Measurements from ENCODE around the gene SECISBP2.

Gene SECISBP2

GRCh38 chr9:89383030-89383720, 64.9 kb downstream of the SECISBP2 start:
- DNase-seq = no peak

- no peak for DNase-seq
Measured at GRCh38 chr9:89383721-89384300, 65.5 kb downstream of the SECISBP2 start.

- DNase-seq = no peak
Measured at GRCh38 chr9:89384783-89385182, 66.5 kb downstream of the SECISBP2 start.

- DNase-seq = no peak
Measured at GRCh38 chr9:89386206-89386605, 67.9 kb downstream of the SECISBP2 start.

GRCh38 chr9:89386797-89387196, 68.5 kb downstream of the SECISBP2 start:
- no peak for DNase-seq

GRCh38 chr9:89387197-89387849, 69.0 kb downstream of the SECISBP2 start:
- no peak for DNase-seq

GRCh38 chr9:89388084-89388867, 70.0 kb downstream of the SECISBP2 start:
- DNase-seq = no peak

- no peak for DNase-seq
Measured at GRCh38 chr9:89388868-89389177, 70.5 kb downstream of the SECISBP2 start.

- DNase-seq = no peak
Measured at GRCh38 chr9:89390068-89390555, 71.8 kb downstream of the SECISBP2 start.

- no peak for DNase-seq
Measured at GRCh38 chr9:89390578-89391116, 72.3 kb downstream of the SECISBP2 start.

- no peak for DNase-seq
Measured at GRCh38 chr9:89391585-89391984, 73.3 kb downstream of the SECISBP2 start.

- no peak for DNase-seq
Measured at GRCh38 chr9:89394412-89394811, 76.1 kb downstream of the SECISBP2 start.

- no peak for DNase-seq
Measured at GRCh38 chr9:89395931-89396710, 77.8 kb downstream of the SECISBP2 start.

GRCh38 chr9:89397471-89397870, 79.2 kb downstream of the SECISBP2 start:
- DNase-seq = no peak

GRCh38 chr9:89398621-89399020, 80.3 kb downstream of the SECISBP2 start:
- DNase-seq = no peak

- no peak for DNase-seq
Measured at GRCh38 chr9:89400403-89401116, 82.3 kb downstream of the SECISBP2 start.

GRCh38 chr9:89402695-89403427, 84.6 kb downstream of the SECISBP2 start:
- no peak for DNase-seq

- DNase-seq = no peak
Measured at GRCh38 chr9:89404074-89404473, 85.8 kb downstream of the SECISBP2 start.

GRCh38 chr9:89405826-89406225, 87.5 kb downstream of the SECISBP2 start:
- no peak for DNase-seq

- no peak for DNase-seq
Measured at GRCh38 chr9:89407070-89407469, 88.8 kb downstream of the SECISBP2 start.

- DNase-seq = peak; percentile 88
Measured at GRCh38 chr9:89408628-89409101, 90.4 kb downstream of the SECISBP2 start.

Measured in CD4-positive, alpha-beta T cell treated with Interleukin-6 for 4 hours (primary cell).